Stimulated activated CD4-positive, alpha-beta T cell treated with anti-CD3 and anti-CD28 coated beads, Interleukin-15, amount 100 ng/mL, for 24 hours (primary cell): ENCODE measurements around the gene MCU.
"Not testable (repeated sequence)": the region's sequence is repeated elsewhere in the genome, so short reads cannot be mapped to it uniquely, and the experiment has no call there.

Experiments
- DNase-seq: peaks from one replicate; pipeline ENCODE4 v3.0.0-alpha.2; 2020

Gene MCU

DNA sequence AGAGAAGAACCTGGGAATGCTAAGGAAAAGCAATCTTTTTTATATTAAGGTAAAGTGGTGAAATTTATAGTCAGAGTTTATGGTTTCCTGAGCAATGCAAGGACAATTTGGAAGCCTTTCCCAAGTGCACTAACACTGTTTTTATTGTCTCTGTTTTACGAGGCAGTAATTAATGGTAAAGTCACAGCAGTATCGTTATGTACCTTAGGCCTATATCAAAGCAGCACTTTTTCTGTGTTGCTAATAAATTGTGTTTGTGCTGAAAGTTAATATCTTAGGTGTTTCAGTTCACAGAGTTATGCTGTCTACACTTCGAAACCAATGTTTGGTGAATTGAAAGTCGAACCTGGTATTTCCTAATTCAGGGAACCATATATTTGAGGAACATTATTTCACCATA, 220.8 kb downstream of the MCU start:
- DNase-seq, result no peak

DNA sequence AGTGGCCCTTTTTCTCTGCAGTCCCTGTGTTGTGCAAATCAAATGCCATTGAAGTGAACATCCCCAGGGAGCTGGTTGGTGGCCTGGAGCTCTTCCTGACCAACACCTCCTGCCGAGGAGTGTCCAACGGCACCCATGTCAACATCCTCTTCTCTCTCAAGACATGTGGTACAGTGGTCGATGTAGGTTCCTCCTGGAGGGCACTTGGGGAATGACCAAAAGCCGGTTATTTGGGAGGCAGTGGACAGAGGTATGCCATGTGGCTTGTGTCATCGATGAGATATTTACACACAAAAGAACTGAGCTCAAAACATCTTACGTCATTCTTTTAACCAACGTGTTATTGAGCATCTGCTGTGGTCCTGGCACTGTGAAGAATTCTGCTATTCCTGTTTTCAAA, 221.3 kb downstream of the MCU start:
- no peak for DNase-seq

- not testable (repeated sequence) for DNase-seq
Observed at GRCh38 chr10:72917201-72917600, 225.3 kb downstream of the MCU start.

DNA sequence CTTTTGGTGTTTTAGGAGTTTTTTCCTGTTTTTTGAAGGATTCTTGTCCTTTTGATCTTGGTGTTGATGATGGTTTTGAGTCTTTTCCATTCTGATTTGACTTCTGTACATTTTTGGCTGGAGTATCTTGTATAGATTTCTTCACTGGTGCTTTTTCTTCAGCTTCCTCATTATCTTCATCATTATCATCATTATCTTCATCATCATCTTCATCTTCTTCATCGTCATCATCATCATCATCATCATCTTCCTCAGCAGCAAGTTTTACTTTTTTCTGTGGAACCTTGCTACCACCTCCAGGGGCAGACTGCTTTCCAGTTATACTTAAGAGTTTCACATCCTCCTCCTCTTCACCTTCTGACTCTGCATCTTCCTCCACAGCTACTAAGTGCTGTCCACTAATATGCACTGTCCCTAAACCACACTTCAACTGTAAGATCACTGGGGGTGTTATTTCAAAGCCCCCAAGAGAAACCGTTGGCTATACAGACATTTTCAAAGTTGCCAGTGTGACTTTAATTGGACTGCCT, 225.9 kb downstream of the MCU start:
- not testable (repeated sequence) for DNase-seq

- DNase-seq, result no peak
Observed at GRCh38 chr10:72918352-72918751, 226.4 kb downstream of the MCU start.

DNA sequence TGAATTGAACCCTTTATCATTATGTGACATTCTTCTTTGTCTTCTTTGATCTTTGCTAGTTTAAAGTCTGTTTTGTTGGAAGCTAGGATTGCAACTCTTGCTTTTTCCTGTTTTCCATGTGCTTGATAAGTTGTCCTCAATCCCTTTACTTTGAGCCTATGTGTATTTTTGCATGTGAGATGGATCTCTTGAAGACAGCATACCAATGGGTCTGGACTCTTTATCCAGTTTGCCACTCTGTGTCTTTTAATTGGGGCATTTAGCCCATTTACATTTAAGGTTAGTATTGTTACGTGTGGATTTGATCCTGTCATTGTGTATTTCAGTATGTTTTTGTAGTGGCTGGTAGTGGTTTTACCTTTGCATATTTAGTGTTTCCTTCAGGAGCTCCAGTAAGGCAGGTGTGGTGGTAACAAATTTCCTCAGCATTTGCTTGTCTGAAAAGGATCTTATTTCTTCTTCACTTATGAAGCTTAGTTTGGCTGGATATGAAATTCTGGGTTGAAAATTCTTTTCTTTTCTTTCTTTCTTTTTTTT, 229.3 kb downstream of the MCU start:
- DNase-seq, result not testable (repeated sequence)

GRCh38 chr10:72924351-72924750, 232.4 kb downstream of the MCU start:
- no peak for DNase-seq

GRCh38 chr10:72925951-72926465, 234.1 kb downstream of the MCU start:
- DNase-seq, result no peak

DNA sequence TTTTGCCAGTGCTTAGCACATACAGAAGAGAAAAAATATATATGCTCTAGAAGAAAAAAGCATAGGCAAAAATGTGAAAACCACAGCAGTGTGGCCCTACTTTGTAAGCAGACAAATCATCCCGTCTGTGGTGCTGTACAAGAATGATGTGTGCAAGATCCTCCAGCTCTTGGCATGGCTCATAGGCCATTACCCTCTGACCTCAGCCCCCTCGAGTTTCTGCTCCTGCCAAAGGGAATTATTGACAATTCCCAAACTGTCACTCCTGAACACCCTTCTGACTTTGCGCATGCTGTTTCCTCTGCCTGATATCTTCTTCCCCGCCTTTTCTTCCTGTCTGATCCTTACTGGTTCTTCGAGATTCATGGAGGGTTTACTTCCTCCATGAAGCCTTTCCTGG, 235.5 kb downstream of the MCU start:
- no peak for DNase-seq

GRCh38 chr10:72928798-72929197, 236.9 kb downstream of the MCU start:
- DNase-seq, result no peak

DNA sequence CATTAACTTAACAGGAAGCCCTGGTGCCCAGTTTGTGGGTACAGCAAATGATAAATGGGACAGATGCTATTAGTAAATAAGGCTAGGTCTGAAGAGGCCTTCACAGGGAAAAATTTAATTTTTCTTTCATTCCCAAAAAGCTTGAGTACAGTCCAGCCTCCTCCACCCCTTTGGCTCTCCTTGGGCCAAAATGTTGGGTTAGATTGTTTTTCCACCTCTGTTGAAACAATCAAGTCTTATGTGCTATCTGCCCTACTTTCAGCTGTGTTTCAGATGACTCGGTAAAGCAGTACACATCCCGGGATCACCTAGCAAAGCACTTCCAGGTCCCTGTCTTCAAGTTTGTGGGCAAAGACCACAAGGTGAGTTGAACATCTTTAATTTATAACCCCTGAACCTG, 238.3 kb downstream of the MCU start:
- DNase-seq, result no peak

DNA sequence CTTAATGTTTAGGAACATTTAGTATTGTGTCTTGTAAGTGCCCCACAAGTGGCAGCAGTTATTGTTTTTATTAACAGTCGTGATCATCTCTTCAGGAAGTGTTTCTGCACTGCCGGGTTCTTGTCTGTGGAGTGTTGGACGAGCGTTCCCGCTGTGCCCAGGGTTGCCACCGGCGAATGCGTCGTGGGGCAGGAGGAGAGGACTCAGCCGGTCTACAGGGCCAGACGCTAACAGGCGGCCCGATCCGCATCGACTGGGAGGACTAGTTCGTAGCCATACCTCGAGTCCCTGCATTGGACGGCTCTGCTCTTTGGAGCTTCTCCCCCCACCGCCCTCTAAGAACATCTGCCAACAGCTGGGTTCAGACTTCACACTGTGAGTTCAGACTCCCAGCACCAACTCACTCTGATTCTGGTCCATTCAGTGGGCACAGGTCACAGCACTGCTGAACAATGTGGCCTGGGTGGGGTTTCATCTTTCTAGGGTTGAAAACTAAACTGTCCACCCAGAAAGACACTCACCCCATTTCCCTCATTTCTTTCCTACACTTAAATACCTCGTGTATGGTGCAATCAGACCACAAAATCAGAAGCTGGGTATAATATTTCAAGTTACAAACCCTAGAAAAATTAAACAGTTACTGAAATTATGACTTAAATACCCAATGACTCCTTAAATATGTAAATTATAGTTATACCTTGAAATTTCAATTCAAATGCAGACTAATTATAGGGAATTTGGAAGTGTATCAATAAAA, 240.5 kb downstream of the MCU start:
- no peak for DNase-seq

- no peak for DNase-seq
Observed at GRCh38 chr10:72935361-72935760, 243.4 kb downstream of the MCU start.
